Right lobe of liver (tissue), 6 donors: ENCODE data around the gene TNPO1. TPM values are rescaled to one million over a fixed set of nuclear protein-coding genes. Genes with fewer than 3 reads are reported as not detected.

Experiments
- ATAC-seq, 4 donors: fragments of 200-7000 bp; cut with Tn5 transposase; one replicate each; pipeline ENCODE4 v1.9.1; 2020; ENCODE audit warnings: mild to moderate bottlenecking in 4 of 4, moderate library complexity in 4 of 4
- DNase-seq, 3 donors: peaks; one replicate each; pipeline ENCODE4 v3.0.0-alpha.2; 2020
- H3K27ac ChIP-seq, 3 donors: fragments of 200-600 bp; one replicate each; pipeline ENCODE4 v1.8.0; 2022
- H3K27me3 ChIP-seq, 2 donors: fragments of 200-600 bp; one replicate each; pipeline ENCODE4 v1.8.0; 2022
- H3K36me3 ChIP-seq, 4 donors: fragments of 200-600 bp; sonication (generic) in 1 of 4; one replicate each; pipeline versions ENCODE4 v1.5.1 to v1.8.0; 2017 to 2022; ENCODE audit warnings: control low read depth in 1 of 4
- H3K4me1 ChIP-seq, 4 donors: fragments of 200-600 bp; sonication (generic) in 1 of 4; one replicate each; pipeline versions ENCODE4 v1.5.1 to v1.8.0; 2017 to 2022; ENCODE audit warnings: control low read depth in 1 of 4
- H3K4me3 ChIP-seq, 3 donors: fragments of 200-600 bp; one replicate each; pipeline ENCODE4 v1.8.0; 2022
- H3K9me3 ChIP-seq, 4 donors: fragments of 200-600 bp; sonication (generic) in 1 of 4; one replicate each; pipeline versions ENCODE4 v1.5.1 to v1.8.0; 2017 to 2022; ENCODE audit warnings: control low read depth in 1 of 4
- CTCF ChIP-seq, 4 donors: fragments of 200-600 bp in 3 of 4; fragments of 450-650 bp in 1 of 4; IDR thresholded peaks; one replicate each; pipeline versions ENCODE4 v1.5.1 to v1.8.0; 2016 to 2022; ENCODE audit warnings: antibody characterized with exemption in 4 of 4, mild to moderate bottlenecking in 2 of 4
- POLR2A ChIP-seq: fragments of 450-650 bp; IDR thresholded peaks from one replicate; pipeline ENCODE4 v1.6.1; 2017; ENCODE audit warnings: antibody characterized with exemption, mild to moderate bottlenecking
- WGBS: methylation state at CpG from one replicate; pipeline ENCODE4 v1.1.6; 2018; ENCODE audit warnings: low coverage, low lambda C conversion rate; ENCODE audit not compliant: insufficient coverage; ENCODE audit errors: missing lambda C conversion rate; 5-methylcytosine and 5-hydroxymethylcytosine counted together
- intact Hi-C, 2 donors: fragments of 100-400 bp; cut with DNase I; formaldehyde crosslinking; loops; one replicate each; pipeline versions ENCODE4 v1.11.2 to v1.14.1; 2022
- total RNA-seq, 6 experiments: library from RNA; depleted of rRNA in 2 of 6; stranded (reverse); fragments of >200 nt in 2 of 6; fragmentation: NEBNext Ultra II Directional in 3 of 6; extraction: Animal tissue kit (Norgen Biotek cat#: 25700) in 3 of 6; gene quantifications; one replicate each; pipeline versions ENCODE4 v1.1.0 to v1.2.4, GENCODE V29; 2016 to 2023
- donor health status: DM: no; HTN: yes; CAD: no.
- donor health status: DM: no; HTN: no; CAD: no.
- donor health status: DM: no; HTN: no; CAD: no.
- donor health status: DM: no; HTN: yes; CAD: no.
- donor health status: DM: no; HTN: yes; CAD: no.

The TNPO1 gene
- total RNA-seq, 6 experiments from 2014 or later, result 29.5 to 64.3 (median 41.8) TPM

GRCh38 chr5:72811849-72812248 is 4.6 kb upstream of the TNPO1 start:
- WGBS, result 75% methylated on average over 1 of the region's 1 CpG

GRCh38 chr5:72812488-72812887 is 4.0 kb upstream of the TNPO1 start:
- H3K9me3 ChIP-seq, result no peaks in the 10 kb centered on the region
- no peaks in the 10 kb centered on the region for H3K27me3 ChIP-seq
- H3K36me3 ChIP-seq, result no peaks in the 10 kb centered on the region
- ATAC-seq, result no peak
- no peak overlapping the region for H3K4me3 ChIP-seq
- TF ChIP-seq POLR2A (no peak), CTCF (IDR thresholded peaks at IDR 0.05) (no peak)
- no peak for DNase-seq
- H3K4me1 ChIP-seq, result peaks cover 0 to 6% (median 0%) of the 10 kb centered on the region in 4 donors
- no peak overlapping the region for H3K27ac ChIP-seq
- 75% methylated on average over 1 of the region's 1 CpG for WGBS
- intact Hi-C loops, result no loop called here

More at GRCh38 chr5:72811849-72812248, 4.6 kb upstream of the TNPO1 start:
- H3K36me3 ChIP-seq, result no peaks in the 10 kb centered on the region
- peaks cover 0 to 6% (median 0%) of the 10 kb centered on the region in 4 donors for H3K4me1 ChIP-seq
- intact Hi-C loops, result no loop called here
- H3K27me3 ChIP-seq, result no peaks in the 10 kb centered on the region
- TF ChIP-seq POLR2A (no peak), CTCF (IDR thresholded peaks at IDR 0.05) (no peak)
- H3K4me3 ChIP-seq, result no peak overlapping the region
- H3K9me3 ChIP-seq, result no peaks in the 10 kb centered on the region
- ATAC-seq (no peak), DNase-seq (no peak)
- no peak overlapping the region for H3K27ac ChIP-seq

- Histone ChIP-seq H3K27me3 (no peaks in the 10 kb centered on the region), H3K27ac (no peak overlapping the region), H3K4me3 (no peak overlapping the region), H3K4me1 (peaks cover 0 to 19% (median 0%) of the 10 kb centered on the region in 4 donors), H3K9me3 (no peaks in the 10 kb centered on the region), H3K36me3 (no peaks in the 10 kb centered on the region)
- TF ChIP-seq CTCF (IDR thresholded peaks at IDR 0.05) (no peak), POLR2A (no peak)
- no peak for DNase-seq
- intact Hi-C loops, result no loop called here
- no peak for ATAC-seq
Observed at GRCh38 chr5:72814104-72814503, 2.4 kb upstream of the TNPO1 start.

- DNase-seq (no peak), ATAC-seq (no peak)
- no peaks in the 10 kb centered on the region for H3K36me3 ChIP-seq
- H3K4me3 ChIP-seq, result no peak overlapping the region
- H3K4me1 ChIP-seq, result peaks cover 0 to 19% (median 0%) of the 10 kb centered on the region in 4 donors
- H3K27ac ChIP-seq, result no peak overlapping the region
- H3K9me3 ChIP-seq, result no peaks in the 10 kb centered on the region
- TF ChIP-seq POLR2A (no peak), CTCF (IDR thresholded peaks at IDR 0.05) (no peak)
- WGBS, result 88% methylated on average over 1 of the region's 1 CpG
- H3K27me3 ChIP-seq, result no peaks in the 10 kb centered on the region
- intact Hi-C loops, result no loop called here
Observed at GRCh38 chr5:72814864-72815263, 1.6 kb upstream of the TNPO1 start.
